Muscle of leg (tissue), 16 donors: ENCODE measurements around the gene TXNDC5. TPM values are rescaled to one million over a fixed set of nuclear protein-coding genes. Genes with fewer than 3 reads are reported as not detected.

Experiments
- DNase-seq: peaks from one replicate; pipeline ENCODE4 v3.0.0; 2013
- H3K27ac ChIP-seq: one replicate; pipeline ENCODE4 v1.5.1; 2013; ENCODE audit warnings: mild to moderate bottlenecking, low read length, control low read depth
- H3K27me3 ChIP-seq: one replicate; pipeline ENCODE4 v1.6.1; 2013; ENCODE audit warnings: low read length; ENCODE audit not compliant: control insufficient read depth, insufficient read depth
- H3K36me3 ChIP-seq: one replicate; pipeline ENCODE4 v1.6.1; 2013; ENCODE audit warnings: low read length; ENCODE audit not compliant: control insufficient read depth, insufficient read depth
- H3K4me1 ChIP-seq: one replicate; pipeline ENCODE4 v1.6.1; 2013; ENCODE audit warnings: low read length; ENCODE audit not compliant: control insufficient read depth, insufficient read depth
- H3K4me3 ChIP-seq: one replicate; pipeline ENCODE4 v1.5.1; 2013; ENCODE audit warnings: low read length, control low read depth
- H3K9me3 ChIP-seq: replicated peaks from 2 replicates; pipeline ENCODE4 v1.6.1; 2013; ENCODE audit warnings: low read depth, low read length; ENCODE audit not compliant: control insufficient read depth
- WGBS: methylation state at CpG from one replicate; pipeline ENCODE4 v1.1.5; 2013; ENCODE audit warnings: missing lambda C conversion rate; ENCODE audit not compliant: insufficient coverage; 5-methylcytosine and 5-hydroxymethylcytosine counted together
- long read RNA-seq, 11 donors: transcript quantifications; one replicate each; lab custom pipeline, GENCODE V29; 2026
- polyA plus RNA-seq, 8 donors: library from polyadenylated mRNA; unstranded; fragments of 120-200 nt; gene quantifications; one replicate each; pipeline versions ENCODE4 v1.2.1 to v1.2.3, GENCODE V29; 2013; ENCODE audit warnings: inconsistent platforms in 1 of 8, low replicate concordance in 1 of 8; ENCODE audit not compliant: insufficient read length in 8 of 8, insufficient read depth in 1 of 8
- total RNA-seq: library from RNA; stranded (reverse); fragments of 120-200 nt; gene quantifications from one replicate; pipeline ENCODE4 v1.2.4, GENCODE V29; 2013

Gene TXNDC5
- total RNA-seq, result 167 TPM
- 100 to 1,000 TPM in 6 of 8 donors, 10 to 100 TPM in 2; 90.0 to 178 (median 117) TPM for polyA plus RNA-seq
- long read RNA-seq, donor 1, transcript TXNDC5-201 (10 exons, 2,964 nt), result major isoform, 14 of 16 reads
- long read RNA-seq, donor 1, partial matches to known transcripts, result 0 of 16 reads
- long read RNA-seq, donor 1, other reads (novel, unspliced or antisense), result 0 of 16 reads
- long read RNA-seq, donor 2, transcript TXNDC5-201 (10 exons, 2,964 nt), result major isoform, 5 of 5 reads
- long read RNA-seq, donor 2, partial matches to known transcripts, result 0 of 5 reads
- long read RNA-seq, donor 2, other reads (novel, unspliced or antisense), result 0 of 5 reads
- long read RNA-seq, donor 3, transcript TXNDC5-201 (10 exons, 2,964 nt), result major isoform, 33 of 34 reads
- long read RNA-seq, donor 3, partial matches to known transcripts, result 0 of 34 reads
- long read RNA-seq, donor 3, other reads (novel, unspliced or antisense), result 0 of 34 reads
- long read RNA-seq, donor 4, transcript TXNDC5-201 (10 exons, 2,964 nt), result major isoform, 26 of 26 reads
- long read RNA-seq, donor 4, partial matches to known transcripts, result 0 of 26 reads
- long read RNA-seq, donor 4, other reads (novel, unspliced or antisense), result 0 of 26 reads
- long read RNA-seq, donor 5, transcript TXNDC5-201 (10 exons, 2,964 nt), result major isoform, 92 of 116 reads
- long read RNA-seq, donor 5, partial matches to known transcripts, result 16 of 116 reads
- long read RNA-seq, donor 5, other reads (novel, unspliced or antisense), result 5 of 116 reads
- long read RNA-seq, donor 6, transcript TXNDC5-201 (10 exons, 2,964 nt), result major isoform, 49 of 56 reads
- long read RNA-seq, donor 6, partial matches to known transcripts, result 6 of 56 reads
- long read RNA-seq, donor 6, other reads (novel, unspliced or antisense), result 0 of 56 reads
- long read RNA-seq, donor 7, transcript TXNDC5-201 (10 exons, 2,964 nt), result major isoform, 45 of 52 reads
- long read RNA-seq, donor 7, partial matches to known transcripts, result 0 of 52 reads
- long read RNA-seq, donor 7, other reads (novel, unspliced or antisense), result 6 of 52 reads
- long read RNA-seq, donor 8, transcript TXNDC5-201 (10 exons, 2,964 nt), result major isoform, 28 of 28 reads
- long read RNA-seq, donor 8, partial matches to known transcripts, result 0 of 28 reads
- long read RNA-seq, donor 8, other reads (novel, unspliced or antisense), result 0 of 28 reads
- long read RNA-seq, donor 9, transcript TXNDC5-201 (10 exons, 2,964 nt), result major isoform, 25 of 25 reads
- long read RNA-seq, donor 9, partial matches to known transcripts, result 0 of 25 reads
- long read RNA-seq, donor 9, other reads (novel, unspliced or antisense), result 0 of 25 reads
- long read RNA-seq, donor 10, transcript TXNDC5-201 (10 exons, 2,964 nt), result major isoform, 50 of 50 reads
- long read RNA-seq, donor 10, partial matches to known transcripts, result 0 of 50 reads
- long read RNA-seq, donor 10, other reads (novel, unspliced or antisense), result 0 of 50 reads
- long read RNA-seq, donor 11, transcript TXNDC5-201 (10 exons, 2,964 nt), result major isoform, 41 of 47 reads
- long read RNA-seq, donor 11, partial matches to known transcripts, result 0 of 47 reads
- long read RNA-seq, donor 11, other reads (novel, unspliced or antisense), result 5 of 47 reads

DNA sequence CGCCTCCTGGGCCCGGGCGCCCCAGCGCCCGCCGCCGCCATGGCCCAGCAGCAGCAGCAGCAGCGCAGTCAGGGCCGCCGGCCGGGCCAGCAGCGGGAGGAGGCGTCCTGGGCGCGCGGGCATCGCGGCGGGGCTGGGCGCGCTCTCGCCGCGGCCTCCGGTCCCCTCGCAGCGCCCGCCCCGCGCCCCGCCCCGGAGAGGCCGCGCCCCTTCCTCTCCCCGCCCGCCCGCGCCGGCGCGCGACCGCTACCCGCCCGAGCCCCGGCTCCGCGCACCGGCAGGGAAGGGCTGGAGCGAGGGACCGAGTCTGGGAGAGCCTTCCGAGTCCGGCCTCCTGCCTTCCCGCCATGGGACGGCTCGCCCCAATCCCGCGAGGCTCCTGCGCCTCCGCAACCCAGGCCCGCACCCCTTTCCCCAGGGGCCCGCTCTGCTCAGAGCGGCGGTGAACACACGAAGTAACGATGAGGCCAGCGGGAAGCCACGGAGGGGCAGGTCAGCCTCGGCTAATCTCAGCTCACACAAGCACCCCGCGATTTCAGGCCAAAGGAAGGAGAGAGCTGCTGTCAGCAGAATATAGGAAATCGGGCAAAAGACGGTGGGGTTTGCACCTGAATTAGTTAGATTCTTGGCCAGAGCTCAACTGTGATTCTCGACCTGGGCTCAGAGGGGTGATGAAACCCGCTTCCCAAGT lies at the start of gene TXNDC5:
TSS of gene TXNDC5 (minus strand) at position 135 of the 691 bp plus-strand sequence. CDS start at position 123, 12 bp downstream.
- DNase-seq, result peak; percentile 91
- peak within 1 kb of the TSS; percentile 85 for H3K27ac ChIP-seq
- peak within 1 kb of the TSS; percentile 77 for H3K4me3 ChIP-seq
- H3K36me3 ChIP-seq, result peaks cover 6% of the 10 kb centered on the region
- H3K27me3 ChIP-seq, result peaks cover 8% of the 10 kb centered on the region
- H3K9me3 ChIP-seq, result no peaks in the 10 kb centered on the region
- peaks cover 21% of the 10 kb centered on the region for H3K4me1 ChIP-seq
- WGBS, result 2% methylated on average over 71 of the region's 75 CpGs

- H3K27ac ChIP-seq, result no peak overlapping the region
- DNase-seq, result no peak
- no peaks in the 10 kb centered on the region for H3K27me3 ChIP-seq
- no peaks in the 10 kb centered on the region for H3K4me1 ChIP-seq
- H3K4me3 ChIP-seq, result no peak overlapping the region
- H3K9me3 ChIP-seq, result no peaks in the 10 kb centered on the region
- no CpG with 5 or more reads among the region's 4 CpGs for WGBS
- H3K36me3 ChIP-seq, result no peaks in the 10 kb centered on the region
Measured at GRCh38 chr6:7960141-7960540, 49.6 kb upstream of the TXNDC5 start.

GRCh38 chr6:7959453-7959852 lies 48.9 kb upstream of the TXNDC5 start:
- no peak overlapping the region for H3K27ac ChIP-seq
- no peaks in the 10 kb centered on the region for H3K27me3 ChIP-seq
- no peaks in the 10 kb centered on the region for H3K9me3 ChIP-seq
- DNase-seq, result no peak
- H3K36me3 ChIP-seq, result no peaks in the 10 kb centered on the region
- no peaks in the 10 kb centered on the region for H3K4me1 ChIP-seq
- WGBS, result 72% methylated on average over 3 of the region's 4 CpGs
- no peak overlapping the region for H3K4me3 ChIP-seq

DNA sequence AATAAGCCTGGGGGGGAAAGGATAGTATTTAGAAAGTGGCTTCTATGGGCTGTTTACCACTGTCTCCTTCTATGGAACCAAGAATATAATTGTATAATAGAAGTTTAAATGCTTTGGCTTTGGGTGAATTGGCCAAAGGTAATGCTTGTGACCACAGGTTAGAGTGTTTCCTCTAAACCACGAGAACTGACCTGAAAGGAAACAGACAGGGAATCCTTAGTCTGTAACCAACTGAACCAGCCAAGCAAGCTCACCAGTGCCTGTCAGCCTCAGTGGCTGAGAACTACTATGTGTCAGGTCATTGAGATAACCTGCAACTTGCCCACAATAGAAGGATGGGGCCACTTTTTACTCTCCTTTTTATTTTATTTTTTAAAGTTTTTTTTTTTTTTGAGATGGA lies 47.9 kb upstream of the TXNDC5 start:
- Histone ChIP-seq H3K27ac (no peak overlapping the region), H3K9me3 (no peaks in the 10 kb centered on the region), H3K36me3 (no peaks in the 10 kb centered on the region), H3K4me1 (no peaks in the 10 kb centered on the region), H3K4me3 (no peak overlapping the region), H3K27me3 (no peaks in the 10 kb centered on the region)
- WGBS, result 67% methylated on average over 1 of the region's 1 CpG
- DNase-seq, result no peak

- Histone ChIP-seq H3K4me1 (no peaks in the 10 kb centered on the region), H3K27ac (no peak overlapping the region), H3K9me3 (no peaks in the 10 kb centered on the region), H3K36me3 (no peaks in the 10 kb centered on the region), H3K4me3 (no peak overlapping the region), H3K27me3 (no peaks in the 10 kb centered on the region)
- WGBS, result no CpG with 5 or more reads among the region's 1 CpG
- DNase-seq, result no peak
Measured at GRCh38 chr6:7956257-7956656, 45.7 kb upstream of the TXNDC5 start.

GRCh38 chr6:7954477-7955200 lies 44.1 kb upstream of the TXNDC5 start:
- no peaks in the 10 kb centered on the region for H3K4me1 ChIP-seq
- no CpG with 5 or more reads among the region's 4 CpGs for WGBS
- H3K9me3 ChIP-seq, result no peaks in the 10 kb centered on the region
- no peak for DNase-seq
- no peak overlapping the region for H3K27ac ChIP-seq
- no peak overlapping the region for H3K4me3 ChIP-seq
- no peaks in the 10 kb centered on the region for H3K36me3 ChIP-seq
- no peaks in the 10 kb centered on the region for H3K27me3 ChIP-seq

- Histone ChIP-seq H3K27me3 (no peaks in the 10 kb centered on the region), H3K36me3 (no peaks in the 10 kb centered on the region), H3K4me3 (no peak overlapping the region), H3K4me1 (no peaks in the 10 kb centered on the region), H3K27ac (no peak overlapping the region), H3K9me3 (peaks cover 2% of the 10 kb centered on the region)
- WGBS, result no CpG with 5 or more reads among the region's 1 CpG
- DNase-seq, result no peak
Measured at GRCh38 chr6:7953753-7954152, 43.2 kb upstream of the TXNDC5 start.

GRCh38 chr6:7939864-7940228 lies 29.3 kb upstream of the TXNDC5 start:
- no peaks in the 10 kb centered on the region for H3K9me3 ChIP-seq
- peak; percentile 10 for DNase-seq
- H3K27ac ChIP-seq, result no peak overlapping the region
- H3K4me3 ChIP-seq, result no peak overlapping the region
- peaks cover 4% of the 10 kb centered on the region for H3K4me1 ChIP-seq
- no peaks in the 10 kb centered on the region for H3K36me3 ChIP-seq
- no peaks in the 10 kb centered on the region for H3K27me3 ChIP-seq
- 32% methylated on average over 4 of the region's 5 CpGs for WGBS
